K562 (cell line): Measurements from ENCODE around the gene DTYMK. TPM values are rescaled to one million over a fixed set of nuclear protein-coding genes. Genes with fewer than 3 reads are reported as not detected.

Experiments used
- CCNT2 ChIP-seq: IDR thresholded peaks from 2 replicates; pipeline ENCODE4 v1.6.1; 2011; ENCODE audit warnings: borderline replicate concordance, low read depth, mild to moderate bottlenecking, moderate library complexity, mixed read lengths, low read length; ENCODE audit not compliant: insufficient read length; ENCODE audit errors: extremely low read depth
- FIP1L1 ChIP-seq: fragments of 200-400 bp; formaldehyde crosslinking; IDR thresholded peaks from 2 replicates; pipeline ENCODE4 v1.6.1; 2018; ENCODE audit warnings: mild to moderate bottlenecking, low read depth, low read length; ENCODE audit not compliant: poor library complexity, severe bottlenecking
- FOXA3 ChIP-seq, 2 experiments: fragments of 450-650 bp in 1 of 2; sonication (generic) in 1 of 2; formaldehyde crosslinking; IDR thresholded peaks in 1 of 2; conservative IDR thresholded peaks in 1 of 2; 2 replicates each; pipeline versions ENCODE4 v1.4.0 to v1.8.0; 2020 to 2022; ENCODE audit warnings: mild to moderate bottlenecking in 2 of 2, missing genetic modification reagents in 1 of 2
- FUS ChIP-seq: fragments of 200-400 bp; formaldehyde crosslinking; optimal IDR thresholded peaks from 2 replicates; pipeline ENCODE3; 2017; ENCODE audit warnings: low read depth, low read length
- HCFC1 ChIP-seq: IDR thresholded peaks from 2 replicates; pipeline ENCODE4 v1.6.1; 2012; ENCODE audit warnings: low read depth, low read length, improper control_type of control experiment
- HNRNPUL1 ChIP-seq: fragments of 200-400 bp; formaldehyde crosslinking; IDR thresholded peaks from 2 replicates; pipeline ENCODE4 v1.6.1; 2017; ENCODE audit warnings: low read length
- IRF2 ChIP-seq: sonication (generic); formaldehyde crosslinking; IDR thresholded peaks from 2 replicates; pipeline ENCODE4 v1.8.1; 2022; ENCODE audit warnings: mild to moderate bottlenecking, missing genetic modification reagents
- NBN ChIP-seq: fragments of 450-650 bp; IDR thresholded peaks from 2 replicates; pipeline ENCODE4 v1.6.1; 2016; ENCODE audit warnings: low read depth, mild to moderate bottlenecking
- PML ChIP-seq: IDR thresholded peaks from 2 replicates; pipeline ENCODE4 v1.6.1; 2012; ENCODE audit warnings: low read length, inconsistent platforms
- RB1 ChIP-seq: fragments of 450-650 bp; IDR thresholded peaks from 2 replicates; pipeline ENCODE4 v1.6.1; 2017; ENCODE audit warnings: low read depth, mild to moderate bottlenecking
- STAG1 ChIP-seq: sonication (generic); formaldehyde crosslinking; IDR thresholded peaks from 2 replicates; pipeline ENCODE4 v1.5.0; 2020; ENCODE audit warnings: missing genetic modification reagents, borderline replicate concordance
- WHSC1 ChIP-seq: IDR thresholded peaks from one replicate; pipeline ENCODE4 v1.6.1; 2012; ENCODE audit warnings: low read length, control low read depth, inconsistent platforms
- ZNF707 ChIP-seq: fragments of 250-450 bp; sonication (Bioruptor Pico); conservative IDR thresholded peaks from 2 replicates; pipeline ENCODE4 v1.8.0; 2022; ENCODE audit warnings: inconsistent platforms, mild to moderate bottlenecking, moderate library complexity
- polyA plus RNA-seq, 8 experiments: library from polyadenylated mRNA; depleted of rRNA in 4 of 8; stranded (reverse) in 5 of 8; unstranded in 3 of 8; fragments of >200 nt; fragmentation: Nextera tagmentation in 2 of 8; fragmentation: Illumina TruSeq in 1 of 8; extraction: Ambion mirVana in 2 of 8; extraction: Trizol in 1 of 8; gene quantifications; 2 replicates each; pipeline versions ENCODE4 v1.2.1 to v1.2.3, GENCODE V29; 2011 to 2014; ENCODE audit warnings: inconsistent platforms in 1 of 8, missing spikeins in 1 of 8
- total RNA-seq, 7 experiments: library from RNA; depleted of rRNA in 6 of 7; stranded (reverse); fragments of >200 nt in 6 of 7; fragmentation: Illumina TruSeq in 2 of 7; extraction: Trizol in 2 of 7; gene quantifications; 2 replicates each; pipeline versions ENCODE4 v1.2.1 to v1.2.3, GENCODE V29; 2011 to 2021; ENCODE audit warnings: low replicate concordance in 1 of 7
- TF ChIP-seq, protein P1 (sequence below): fragments of 450-650 bp; IDR thresholded peaks from 2 replicates; pipeline ENCODE4 v1.6.1; 2016; ENCODE audit warnings: antibody characterized with exemption
- TF ChIP-seq, protein P2 (sequence below): fragments of 450-650 bp; IDR thresholded peaks from 2 replicates; pipeline ENCODE4 v1.6.1; 2014; ENCODE audit warnings: low read depth, mild to moderate bottlenecking, moderate library complexity, borderline replicate concordance
- TF ChIP-seq, protein P3 (sequence below), 2 experiments: fragments of 450-650 bp in 1 of 2; sonication (generic) in 1 of 2; formaldehyde crosslinking; conservative IDR thresholded peaks; 2 replicates each; pipeline versions ENCODE4 v1.4.0 to v1.8.1; 2020 to 2022; ENCODE audit warnings: mild to moderate bottlenecking in 1 of 2, missing genetic modification reagents in 1 of 2
- TF ChIP-seq, protein P4 (sequence below): fragments of 250-450 bp; sonication (Bioruptor Pico); IDR thresholded peaks from 2 replicates; pipeline ENCODE4 v1.4.0; 2020; ENCODE audit warnings: mild to moderate bottlenecking
- TF ChIP-seq, protein P5 (sequence below): sonication (generic); formaldehyde crosslinking; IDR thresholded peaks from 2 replicates; pipeline ENCODE4 v1.8.0; 2022; ENCODE audit warnings: missing genetic modification reagents, mild to moderate bottlenecking, borderline replicate concordance
- TF ChIP-seq, protein P6 (sequence below): fragments of 250-450 bp; sonication (Bioruptor Pico); IDR thresholded peaks from 2 replicates; pipeline ENCODE4 v1.5.1; 2021; ENCODE audit warnings: mild to moderate bottlenecking

The DTYMK gene
- total and polyA plus RNA-seq, 9 of the 15 experiments (the other 6 are each of a cell fraction or from before 2014, with no cell fraction given) = 8.2 to 85.0 (median 47.9) TPM

DNA sequence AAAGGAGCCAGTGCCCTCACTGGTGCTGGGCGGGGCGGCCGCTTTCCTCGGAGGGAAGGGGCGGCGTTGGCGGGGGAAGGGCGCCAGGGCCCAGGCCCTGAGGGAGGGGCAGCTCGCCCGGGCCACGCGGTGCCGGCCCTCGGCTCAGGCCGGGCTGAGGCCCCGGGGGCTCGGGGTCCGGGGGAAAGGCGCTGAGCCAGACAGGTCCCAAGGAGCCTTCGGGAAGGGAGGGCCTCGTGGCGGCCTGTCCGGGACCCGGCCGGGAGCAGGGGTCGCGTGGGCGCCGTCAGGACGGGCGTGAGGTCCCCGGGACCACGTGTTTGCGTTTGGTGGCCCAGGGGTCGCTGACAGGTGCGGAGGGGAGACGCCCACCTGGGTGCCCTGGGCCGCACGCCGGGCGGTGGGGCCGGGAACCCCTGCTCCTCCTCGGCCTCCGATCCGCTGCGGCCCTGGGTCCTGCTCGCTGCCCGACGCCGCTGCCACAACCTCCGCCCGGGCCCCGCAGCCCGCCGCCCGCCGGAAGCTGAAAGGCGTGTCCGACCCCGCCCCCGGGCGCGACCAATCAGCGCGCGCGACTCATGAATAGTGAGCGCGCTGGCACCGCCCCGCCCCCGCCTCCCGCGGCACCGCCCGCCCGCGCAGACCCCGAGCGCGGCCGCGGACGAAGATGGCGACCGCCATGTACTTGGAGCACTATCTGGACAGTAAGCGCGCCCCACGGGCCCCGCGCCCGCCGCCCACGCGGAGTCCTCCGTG, 15.0 kb upstream of the DTYMK start, which contains the start of gene ING5 (continued):
- TF ChIP-seq, protein P1, sequence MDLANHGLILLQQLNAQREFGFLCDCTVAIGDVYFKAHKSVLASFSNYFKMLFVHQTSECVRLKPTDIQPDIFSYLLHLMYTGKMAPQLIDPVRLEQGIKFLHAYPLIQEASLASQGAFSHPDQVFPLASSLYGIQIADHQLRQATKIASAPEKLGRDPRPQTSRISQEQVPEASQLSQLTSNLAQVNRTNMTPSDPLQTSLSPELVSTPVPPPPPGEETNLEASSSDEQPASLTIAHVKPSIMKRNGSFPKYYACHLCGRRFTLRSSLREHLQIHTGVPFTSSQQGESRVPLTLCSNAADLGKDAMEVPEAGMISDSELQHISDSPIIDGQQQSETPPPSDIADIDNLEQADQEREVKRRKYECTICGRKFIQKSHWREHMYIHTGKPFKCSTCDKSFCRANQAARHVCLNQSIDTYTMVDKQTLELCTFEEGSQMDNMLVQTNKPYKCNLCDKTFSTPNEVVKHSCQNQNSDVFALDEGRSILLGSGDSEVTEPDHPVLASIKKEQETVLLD = no peak
- TF ChIP-seq, protein P2, sequence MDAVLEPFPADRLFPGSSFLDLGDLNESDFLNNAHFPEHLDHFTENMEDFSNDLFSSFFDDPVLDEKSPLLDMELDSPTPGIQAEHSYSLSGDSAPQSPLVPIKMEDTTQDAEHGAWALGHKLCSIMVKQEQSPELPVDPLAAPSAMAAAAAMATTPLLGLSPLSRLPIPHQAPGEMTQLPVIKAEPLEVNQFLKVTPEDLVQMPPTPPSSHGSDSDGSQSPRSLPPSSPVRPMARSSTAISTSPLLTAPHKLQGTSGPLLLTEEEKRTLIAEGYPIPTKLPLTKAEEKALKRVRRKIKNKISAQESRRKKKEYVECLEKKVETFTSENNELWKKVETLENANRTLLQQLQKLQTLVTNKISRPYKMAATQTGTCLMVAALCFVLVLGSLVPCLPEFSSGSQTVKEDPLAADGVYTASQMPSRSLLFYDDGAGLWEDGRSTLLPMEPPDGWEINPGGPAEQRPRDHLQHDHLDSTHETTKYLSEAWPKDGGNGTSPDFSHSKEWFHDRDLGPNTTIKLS = 0 out of 2 replicates have a peak, but pooled peaks have one; percentile 37
- TF ChIP-seq FUS (peak; percentile 50), FOXA3 (CRISPR knock-in tag; conservative IDR thresholded peaks at IDR 0.05 in 1 of 2, IDR thresholded peaks at IDR 0.05 in 1 of 2) (no peak), ZNF707 (CRISPR knock-in tag) (no peak), PML (0 out of 2 replicates have a peak, but pooled peaks have one; percentile 30), RB1 (peak; percentile 61), HNRNPUL1 (no peak), HCFC1 (peak; percentile 29; the same call in 1 of the 2 replicates), WHSC1 (no peak), CCNT2 (peak; percentile 71), STAG1 (CRISPR knock-in tag) (no peak), IRF2 (no peak), NBN (no peak), FIP1L1 (peak; percentile 55)
- TF ChIP-seq, protein P3, sequence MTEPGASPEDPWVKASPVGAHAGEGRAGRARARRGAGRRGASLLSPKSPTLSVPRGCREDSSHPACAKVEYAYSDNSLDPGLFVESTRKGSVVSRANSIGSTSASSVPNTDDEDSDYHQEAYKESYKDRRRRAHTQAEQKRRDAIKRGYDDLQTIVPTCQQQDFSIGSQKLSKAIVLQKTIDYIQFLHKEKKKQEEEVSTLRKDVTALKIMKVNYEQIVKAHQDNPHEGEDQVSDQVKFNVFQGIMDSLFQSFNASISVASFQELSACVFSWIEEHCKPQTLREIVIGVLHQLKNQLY (CRISPR knock-in tag; conservative IDR thresholded peaks at IDR 0.05) = no peak
- TF ChIP-seq, protein P4, sequence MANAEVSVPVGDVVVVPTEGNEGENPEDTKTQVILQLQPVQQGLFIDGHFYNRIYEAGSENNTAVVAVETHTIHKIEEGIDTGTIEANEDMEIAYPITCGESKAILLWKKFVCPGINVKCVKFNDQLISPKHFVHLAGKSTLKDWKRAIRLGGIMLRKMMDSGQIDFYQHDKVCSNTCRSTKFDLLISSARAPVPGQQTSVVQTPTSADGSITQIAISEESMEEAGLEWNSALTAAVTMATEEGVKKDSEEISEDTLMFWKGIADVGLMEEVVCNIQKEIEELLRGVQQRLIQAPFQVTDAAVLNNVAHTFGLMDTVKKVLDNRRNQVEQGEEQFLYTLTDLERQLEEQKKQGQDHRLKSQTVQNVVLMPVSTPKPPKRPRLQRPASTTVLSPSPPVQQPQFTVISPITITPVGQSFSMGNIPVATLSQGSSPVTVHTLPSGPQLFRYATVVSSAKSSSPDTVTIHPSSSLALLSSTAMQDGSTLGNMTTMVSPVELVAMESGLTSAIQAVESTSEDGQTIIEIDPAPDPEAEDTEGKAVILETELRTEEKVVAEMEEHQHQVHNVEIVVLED (CRISPR knock-in tag) = no peak
- TF ChIP-seq, protein P5, sequence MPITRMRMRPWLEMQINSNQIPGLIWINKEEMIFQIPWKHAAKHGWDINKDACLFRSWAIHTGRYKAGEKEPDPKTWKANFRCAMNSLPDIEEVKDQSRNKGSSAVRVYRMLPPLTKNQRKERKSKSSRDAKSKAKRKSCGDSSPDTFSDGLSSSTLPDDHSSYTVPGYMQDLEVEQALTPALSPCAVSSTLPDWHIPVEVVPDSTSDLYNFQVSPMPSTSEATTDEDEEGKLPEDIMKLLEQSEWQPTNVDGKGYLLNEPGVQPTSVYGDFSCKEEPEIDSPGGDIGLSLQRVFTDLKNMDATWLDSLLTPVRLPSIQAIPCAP = no peak
- TF ChIP-seq, protein P6, sequence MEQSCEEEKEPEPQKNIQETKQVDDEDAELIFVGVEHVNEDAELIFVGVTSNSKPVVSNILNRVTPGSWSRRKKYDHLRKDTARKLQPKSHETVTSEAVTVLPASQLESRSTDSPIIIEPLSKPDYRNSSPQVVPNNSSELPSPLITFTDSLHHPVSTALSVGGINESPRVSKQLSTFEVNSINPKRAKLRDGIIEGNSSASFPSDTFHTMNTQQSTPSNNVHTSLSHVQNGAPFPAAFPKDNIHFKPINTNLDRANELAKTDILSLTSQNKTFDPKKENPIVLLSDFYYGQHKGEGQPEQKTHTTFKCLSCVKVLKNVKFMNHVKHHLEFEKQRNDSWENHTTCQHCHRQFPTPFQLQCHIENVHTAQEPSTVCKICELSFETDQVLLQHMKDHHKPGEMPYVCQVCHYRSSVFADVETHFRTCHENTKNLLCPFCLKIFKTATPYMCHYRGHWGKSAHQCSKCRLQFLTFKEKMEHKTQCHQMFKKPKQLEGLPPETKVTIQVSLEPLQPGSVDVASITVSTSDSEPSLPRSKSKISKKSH (CRISPR knock-in tag) = 0 out of 2 replicates have a peak, but pooled peaks have one; percentile 17
